Panc1 (cell line): ENCODE data around the gene TXN. TPM values are rescaled to one million over a fixed set of nuclear protein-coding genes. Genes with fewer than 3 reads are reported as not detected.

Experiments
- ATAC-seq: fragments of 200-7000 bp; cut with Tn5 transposase; 2 replicates; pipeline ENCODE4 v1.9.1; 2020; ENCODE audit warnings: mild to moderate bottlenecking, moderate library complexity
- BruUV-seq: library from RNA; stranded (reverse); fragments of 400-500 nt; replicated peaks from 2 replicates; lab custom pipeline; 2021; lab: Mats Ljungman, UMichigan
- CTCF ChIA-PET: fragments of 300-600 bp; sonication (Branson Sonifier 250); formaldehyde crosslinking; loops from one replicate; lab custom pipeline; 2022; ENCODE audit warnings: antibody characterized with exemption; lab: Charles Lee
- POLR2A ChIA-PET: fragments of 300-600 bp; sonication (Branson Sonifier 250); formaldehyde crosslinking; loops from one replicate; lab custom pipeline; 2022; ENCODE audit warnings: antibody characterized with exemption; lab: Charles Lee
- DNase-seq: peaks from one replicate; pipeline ENCODE4 v3.0.0-alpha.2; 2010; ENCODE audit warnings: low read depth, low spot score
- H3K27ac ChIP-seq: 2 replicates; pipeline ENCODE4 v1.5.1; 2011; ENCODE audit warnings: mild to moderate bottlenecking, low read length, inconsistent platforms
- H3K27me3 ChIP-seq: fragments of 200-500 bp; sonication (Bioruptor generic); 2 replicates; pipeline ENCODE4 v1.6.0; 2014; ENCODE audit warnings: low read length, inconsistent platforms; ENCODE audit not compliant: control insufficient read depth, insufficient read depth
- H3K36me3 ChIP-seq: fragments of 200-500 bp; sonication (Bioruptor generic); 2 replicates; pipeline ENCODE4 v1.5.1; 2014; ENCODE audit warnings: inconsistent platforms, mild to moderate bottlenecking, low read length, moderate library complexity; ENCODE audit not compliant: control insufficient read depth, insufficient read depth
- H3K4me1 ChIP-seq: 2 replicates; pipeline ENCODE4 v1.5.1; 2011; ENCODE audit warnings: inconsistent platforms, mild to moderate bottlenecking, low read length, moderate library complexity; ENCODE audit not compliant: control insufficient read depth, insufficient read depth
- H3K4me3 ChIP-seq, 2 experiments: 2 replicates each; pipeline ENCODE4 v1.5.1; 2011 to 2012; ENCODE audit warnings: low read depth in 2 of 2, low read length in 2 of 2, mild to moderate bottlenecking in 2 of 2, inconsistent platforms in 1 of 2, moderate library complexity in 1 of 2
- H3K9me3 ChIP-seq: fragments of 200-500 bp; sonication (Bioruptor generic); 2 replicates; pipeline ENCODE4 v1.5.1; 2014; ENCODE audit warnings: low read depth, mild to moderate bottlenecking, inconsistent platforms, low read length, moderate library complexity; ENCODE audit not compliant: control insufficient read depth, insufficient read depth
- POLR2AphosphoS5 ChIP-seq: IDR thresholded peaks from 2 replicates; pipeline ENCODE4 v1.6.1; 2012; ENCODE audit warnings: mild to moderate bottlenecking, low read depth, low read length, moderate library complexity
- SIN3A ChIP-seq: IDR thresholded peaks from 2 replicates; pipeline ENCODE4 v1.6.1; 2012; ENCODE audit warnings: low read depth, mild to moderate bottlenecking, low read length, moderate library complexity, borderline replicate concordance; ENCODE audit not compliant: insufficient read depth
- TCF7L2 ChIP-seq: IDR thresholded peaks from 2 replicates; pipeline ENCODE4 v1.6.1; 2011; ENCODE audit warnings: mild to moderate bottlenecking, low read depth, low read length, inconsistent platforms
- in situ Hi-C: cut with HindIII; loops from 2 replicates; pipeline ENCODE4 v1.10.0; 2016; ENCODE audit warnings: low sequenced_read_pairs, low pct_unique_long_range_greater_than_20kb
- intact Hi-C: fragments of 100-400 bp; cut with micrococcal nuclease; formaldehyde crosslinking; loops from one replicate; pipeline ENCODE4 v1.10.0; 2022; ENCODE audit not compliant: unreplicated experiment
- total RNA-seq: library from RNA; stranded (reverse); gene quantifications from one replicate; pipeline ENCODE4 v1.2.1, GENCODE V29; 2021; ENCODE audit not compliant: unreplicated experiment
- TF ChIP-seq, protein P1 (sequence below): fragments of 450-650 bp; IDR thresholded peaks from 2 replicates; pipeline ENCODE4 v1.5.1; 2017; ENCODE audit warnings: mild to moderate bottlenecking
- TF ChIP-seq, protein P2 (sequence below), 2 experiments: IDR thresholded peaks; 2 replicates each; pipeline ENCODE4 v1.6.1; 2011 to 2012; ENCODE audit warnings: low read depth in 2 of 2, control low read depth in 1 of 2, low read length in 1 of 2, mild to moderate bottlenecking in 1 of 2, moderate library complexity in 1 of 2; ENCODE audit not compliant: insufficient read depth in 1 of 2

Gene TXN
- total RNA-seq, 1 experiment from 2014 or later: 197 TPM

DNA sequence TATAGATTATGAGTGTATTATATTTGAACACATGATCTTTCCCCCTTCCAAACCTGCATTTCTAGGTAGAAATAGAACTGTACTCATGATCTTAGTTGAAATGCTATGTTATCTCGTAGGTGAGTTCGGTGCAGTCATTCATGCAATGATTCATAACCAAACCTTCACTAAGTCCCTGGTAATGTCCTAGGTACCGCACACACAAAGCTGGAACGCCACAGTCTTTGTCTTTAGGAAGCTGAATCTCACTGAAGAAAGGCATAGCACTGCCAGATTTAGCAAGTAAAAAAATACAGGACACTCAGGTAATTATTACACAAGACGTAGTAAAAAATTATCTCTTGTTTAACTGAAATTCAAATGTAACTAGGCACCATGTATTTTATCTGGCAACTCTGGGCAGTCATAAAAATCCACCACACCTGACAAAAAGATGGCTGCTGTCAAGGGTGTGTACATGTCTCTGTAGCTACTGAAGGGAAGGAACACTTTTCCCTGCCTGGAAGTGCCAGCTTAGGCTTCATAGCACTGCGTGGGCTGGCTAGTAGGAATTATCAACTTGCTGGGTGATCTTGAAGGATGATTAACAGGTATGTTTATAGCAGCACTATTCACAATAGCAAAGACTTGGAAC is 28.0 kb upstream of the TXN start:
- Histone ChIP-seq H3K4me3 (no peak overlapping the region), H3K4me1 (no peaks in the 10 kb centered on the region), H3K36me3 (no peaks in the 10 kb centered on the region), H3K9me3 (no peaks in the 10 kb centered on the region), H3K27me3 (no peaks in the 10 kb centered on the region), H3K27ac (no peak overlapping the region)
- no peak for DNase-seq
- no TSS peak for BruUV-seq
- intact Hi-C loops: no loop called here
- in situ Hi-C loops: no loop called here
- ATAC-seq: no peak
- POLR2A ChIA-PET: no interaction called here
- TF ChIP-seq SIN3A: no peak
- no peak for TF ChIP-seq TCF7L2
- TF ChIP-seq, protein P1, sequence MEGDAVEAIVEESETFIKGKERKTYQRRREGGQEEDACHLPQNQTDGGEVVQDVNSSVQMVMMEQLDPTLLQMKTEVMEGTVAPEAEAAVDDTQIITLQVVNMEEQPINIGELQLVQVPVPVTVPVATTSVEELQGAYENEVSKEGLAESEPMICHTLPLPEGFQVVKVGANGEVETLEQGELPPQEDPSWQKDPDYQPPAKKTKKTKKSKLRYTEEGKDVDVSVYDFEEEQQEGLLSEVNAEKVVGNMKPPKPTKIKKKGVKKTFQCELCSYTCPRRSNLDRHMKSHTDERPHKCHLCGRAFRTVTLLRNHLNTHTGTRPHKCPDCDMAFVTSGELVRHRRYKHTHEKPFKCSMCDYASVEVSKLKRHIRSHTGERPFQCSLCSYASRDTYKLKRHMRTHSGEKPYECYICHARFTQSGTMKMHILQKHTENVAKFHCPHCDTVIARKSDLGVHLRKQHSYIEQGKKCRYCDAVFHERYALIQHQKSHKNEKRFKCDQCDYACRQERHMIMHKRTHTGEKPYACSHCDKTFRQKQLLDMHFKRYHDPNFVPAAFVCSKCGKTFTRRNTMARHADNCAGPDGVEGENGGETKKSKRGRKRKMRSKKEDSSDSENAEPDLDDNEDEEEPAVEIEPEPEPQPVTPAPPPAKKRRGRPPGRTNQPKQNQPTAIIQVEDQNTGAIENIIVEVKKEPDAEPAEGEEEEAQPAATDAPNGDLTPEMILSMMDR: no peak
- TF ChIP-seq, protein P2, sequence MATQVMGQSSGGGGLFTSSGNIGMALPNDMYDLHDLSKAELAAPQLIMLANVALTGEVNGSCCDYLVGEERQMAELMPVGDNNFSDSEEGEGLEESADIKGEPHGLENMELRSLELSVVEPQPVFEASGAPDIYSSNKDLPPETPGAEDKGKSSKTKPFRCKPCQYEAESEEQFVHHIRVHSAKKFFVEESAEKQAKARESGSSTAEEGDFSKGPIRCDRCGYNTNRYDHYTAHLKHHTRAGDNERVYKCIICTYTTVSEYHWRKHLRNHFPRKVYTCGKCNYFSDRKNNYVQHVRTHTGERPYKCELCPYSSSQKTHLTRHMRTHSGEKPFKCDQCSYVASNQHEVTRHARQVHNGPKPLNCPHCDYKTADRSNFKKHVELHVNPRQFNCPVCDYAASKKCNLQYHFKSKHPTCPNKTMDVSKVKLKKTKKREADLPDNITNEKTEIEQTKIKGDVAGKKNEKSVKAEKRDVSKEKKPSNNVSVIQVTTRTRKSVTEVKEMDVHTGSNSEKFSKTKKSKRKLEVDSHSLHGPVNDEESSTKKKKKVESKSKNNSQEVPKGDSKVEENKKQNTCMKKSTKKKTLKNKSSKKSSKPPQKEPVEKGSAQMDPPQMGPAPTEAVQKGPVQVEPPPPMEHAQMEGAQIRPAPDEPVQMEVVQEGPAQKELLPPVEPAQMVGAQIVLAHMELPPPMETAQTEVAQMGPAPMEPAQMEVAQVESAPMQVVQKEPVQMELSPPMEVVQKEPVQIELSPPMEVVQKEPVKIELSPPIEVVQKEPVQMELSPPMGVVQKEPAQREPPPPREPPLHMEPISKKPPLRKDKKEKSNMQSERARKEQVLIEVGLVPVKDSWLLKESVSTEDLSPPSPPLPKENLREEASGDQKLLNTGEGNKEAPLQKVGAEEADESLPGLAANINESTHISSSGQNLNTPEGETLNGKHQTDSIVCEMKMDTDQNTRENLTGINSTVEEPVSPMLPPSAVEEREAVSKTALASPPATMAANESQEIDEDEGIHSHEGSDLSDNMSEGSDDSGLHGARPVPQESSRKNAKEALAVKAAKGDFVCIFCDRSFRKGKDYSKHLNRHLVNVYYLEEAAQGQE (IDR thresholded peaks at IDR 0.05; ENCODE audit: insufficient read depth in 1 of 2, low read depth in 2 of 2, low read length in 1 of 2): no peak
- no peak for TF ChIP-seq POLR2AphosphoS5
- CTCF ChIA-PET: no interaction called here

DNA sequence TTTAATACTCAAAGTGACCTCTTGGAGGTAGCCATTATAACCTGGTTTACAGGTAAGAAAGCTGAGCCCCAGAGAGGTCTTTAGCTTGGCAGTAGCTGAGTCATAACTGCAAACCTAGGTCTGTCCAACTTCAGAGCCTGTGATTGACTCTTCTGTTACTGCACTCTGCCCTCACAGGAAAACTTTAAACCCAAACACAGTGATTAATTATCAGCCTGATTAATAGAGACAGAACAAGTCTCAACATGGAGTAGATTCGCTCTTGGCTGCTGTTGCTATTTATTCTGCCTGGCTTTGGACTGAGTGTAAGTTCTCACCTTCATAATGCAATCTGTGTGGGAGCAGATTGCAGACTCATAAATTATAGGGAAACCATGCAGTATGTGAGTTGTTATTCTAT is 27.4 kb upstream of the TXN start:
- no peak for DNase-seq
- H3K4me1 ChIP-seq: no peaks in the 10 kb centered on the region
- no peaks in the 10 kb centered on the region for H3K27me3 ChIP-seq
- ChIA-PET POLR2A (no interaction called here), CTCF (no interaction called here)
- BruUV-seq: no TSS peak
- TF ChIP-seq TCF7L2 (no peak), SIN3A (no peak), POLR2AphosphoS5 (no peak)
- TF ChIP-seq, protein P2 (IDR thresholded peaks at IDR 0.05; ENCODE audit: insufficient read depth in 1 of 2, low read depth in 2 of 2, low read length in 1 of 2): no peak
- TF ChIP-seq, protein P1: no peak
- no peak overlapping the region for H3K27ac ChIP-seq
- H3K9me3 ChIP-seq: no peaks in the 10 kb centered on the region
- in situ Hi-C loops: no loop called here
- ATAC-seq: no peak
- no peak overlapping the region for H3K4me3 ChIP-seq
- H3K36me3 ChIP-seq: no peaks in the 10 kb centered on the region
- intact Hi-C loops: no loop called here
